IPS-18c (cell line): ENCODE results near the gene OAF.
A peak's percentile ranks its signal among the peaks of the same experiment; 100 is the strongest.

Source experiments
- H3K4me3 ChIP-seq: 2 replicates; pipeline ENCODE4 v1.7.0; 2013; ENCODE audit warnings: low read depth, mild to moderate bottlenecking, low read length, moderate library complexity; ENCODE audit not compliant: insufficient read depth
- H3K9me3 ChIP-seq: one replicate; pipeline ENCODE4 v1.6.1; 2013; ENCODE audit warnings: mild to moderate bottlenecking, low read length, moderate library complexity; ENCODE audit not compliant: control insufficient read depth, insufficient read depth

The OAF gene

GRCh38 chr11:120196826-120197225, 14.0 kb upstream of the OAF start:
- Histone ChIP-seq H3K9me3 (no peaks in the 10 kb centered on the region), H3K4me3 (no peak overlapping the region; the same call in 1 of the 2 replicates)

GRCh38 chr11:120197251-120197891, 13.5 kb upstream of the OAF start:
- no peak overlapping the region; the same call in 1 of the 2 replicates for H3K4me3 ChIP-seq
- H3K9me3 ChIP-seq = no peaks in the 10 kb centered on the region

- H3K4me3 ChIP-seq = no peak overlapping the region
- H3K9me3 ChIP-seq = no peaks in the 10 kb centered on the region
Measured at GRCh38 chr11:120197977-120198376, 12.9 kb upstream of the OAF start.

- Histone ChIP-seq H3K9me3 (no peaks in the 10 kb centered on the region), H3K4me3 (no peak overlapping the region)
Measured at GRCh38 chr11:120198403-120198786, 12.4 kb upstream of the OAF start.

- Histone ChIP-seq H3K9me3 (no peaks in the 10 kb centered on the region), H3K4me3 (no peak overlapping the region)
Measured at GRCh38 chr11:120198787-120199469, 11.9 kb upstream of the OAF start.

- no peak overlapping the region for H3K4me3 ChIP-seq
Measured at GRCh38 chr11:120199613-120200012, 11.2 kb upstream of the OAF start.

GRCh38 chr11:120200677-120201076, 10.2 kb upstream of the OAF start:
- Histone ChIP-seq H3K9me3 (no peaks in the 10 kb centered on the region), H3K4me3 (no peak overlapping the region; the same call in 1 of the 2 replicates)

More at GRCh38 chr11:120199613-120200012, 11.2 kb upstream of the OAF start:
- no peaks in the 10 kb centered on the region for H3K9me3 ChIP-seq

GRCh38 chr11:120201653-120202052, 9.2 kb upstream of the OAF start:
- no peaks in the 10 kb centered on the region for H3K9me3 ChIP-seq

GRCh38 chr11:120203626-120204025, 7.2 kb upstream of the OAF start:
- Histone ChIP-seq H3K4me3 (no peak overlapping the region), H3K9me3 (no peaks in the 10 kb centered on the region)

More at GRCh38 chr11:120201653-120202052, 9.2 kb upstream of the OAF start:
- H3K4me3 ChIP-seq = no peak overlapping the region

GRCh38 chr11:120205596-120206161, 5.2 kb upstream of the OAF start:
- Histone ChIP-seq H3K9me3 (no peaks in the 10 kb centered on the region), H3K4me3 (no peak overlapping the region)

GRCh38 chr11:120207512-120207911, 3.3 kb upstream of the OAF start:
- Histone ChIP-seq H3K4me3 (no peak overlapping the region), H3K9me3 (no peaks in the 10 kb centered on the region)

- Histone ChIP-seq H3K4me3 (no peak overlapping the region), H3K9me3 (no peaks in the 10 kb centered on the region)
Measured at GRCh38 chr11:120208001-120208441, 2.8 kb upstream of the OAF start.

- Histone ChIP-seq H3K4me3 (no peak overlapping the region), H3K9me3 (no peaks in the 10 kb centered on the region)
Measured at GRCh38 chr11:120208777-120209176, 2.1 kb upstream of the OAF start.

- Histone ChIP-seq H3K4me3 (peak overlapping the region; percentile 48), H3K9me3 (no peaks in the 10 kb centered on the region)
Measured at GRCh38 chr11:120209746-120210625, 846 bp upstream of the OAF start.

- no peaks in the 10 kb centered on the region for H3K9me3 ChIP-seq
- peak overlapping the region; percentile 48 for H3K4me3 ChIP-seq
Measured at GRCh38 chr11:120211522-120212258, 858 bp downstream of the OAF start.

GRCh38 chr11:120212259-120212878, 1.5 kb downstream of the OAF start:
- Histone ChIP-seq H3K4me3 (no peak overlapping the region), H3K9me3 (no peaks in the 10 kb centered on the region)
